Measurements from ENCODE around the gene NCOA3.
"Not testable (repeated sequence)": the region's sequence is repeated elsewhere in the genome, so short reads cannot be mapped to it uniquely, and the experiment has no call there.

Gene NCOA3

GRCh38 chr20:47551841-47552240, 50.2 kb downstream of the NCOA3 start:
- no peak for ATAC-seq
- TF ChIP-seq CREB5 (CRISPR knock-in tag; IDR thresholded peaks at IDR 0.05; ENCODE audit: low read depth) (no peak), ESRRG (CRISPR knock-in tag; IDR thresholded peaks at IDR 0.05) (no peak), BACH2 (CRISPR knock-in tag; IDR thresholded peaks at IDR 0.05; ENCODE audit: borderline replicate concordance) (no peak)

- no peak for TF ChIP-seq CREB5 (CRISPR knock-in tag; IDR thresholded peaks at IDR 0.05; ENCODE audit: low read depth)
- TF ChIP-seq TCF4 (CRISPR knock-in tag; IDR thresholded peaks at IDR 0.05; ENCODE audit: borderline replicate concordance): no peak
- TF ChIP-seq CSRNP3 (CRISPR knock-in tag; IDR thresholded peaks at IDR 0.05): no peak
- no peak for TF ChIP-seq GLIS3 (CRISPR knock-in tag; IDR thresholded peaks at IDR 0.05)
- no peak for TF ChIP-seq CSDC2 (CRISPR knock-in tag; IDR thresholded peaks at IDR 0.05)
- no peak for TF ChIP-seq SNAI2 (CRISPR knock-in tag; IDR thresholded peaks at IDR 0.05)
- no peak for ATAC-seq
Measured at GRCh38 chr20:47552996-47553395, 51.3 kb downstream of the NCOA3 start.

GRCh38 chr20:47553594-47554235, 52.0 kb downstream of the NCOA3 start:
- not testable (repeated sequence) for ATAC-seq

- ATAC-seq: not testable (repeated sequence)
Measured at GRCh38 chr20:47554283-47554682, 52.6 kb downstream of the NCOA3 start.

GRCh38 chr20:47557218-47557617, 55.5 kb downstream of the NCOA3 start:
- no peak for TF ChIP-seq TOX (CRISPR knock-in tag; IDR thresholded peaks at IDR 0.05; ENCODE audit: borderline replicate concordance)
- no peak for TF ChIP-seq POU6F1 (CRISPR knock-in tag; IDR thresholded peaks at IDR 0.05; ENCODE audit: borderline replicate concordance, low read depth)
- TF ChIP-seq CSDC2 (CRISPR knock-in tag; IDR thresholded peaks at IDR 0.05): no peak
- TF ChIP-seq TCF4 (CRISPR knock-in tag; IDR thresholded peaks at IDR 0.05; ENCODE audit: borderline replicate concordance): no peak
- no peak for TF ChIP-seq PPARA (CRISPR knock-in tag; IDR thresholded peaks at IDR 0.05; ENCODE audit: borderline replicate concordance)
- no peak for TF ChIP-seq CSRNP3 (CRISPR knock-in tag; IDR thresholded peaks at IDR 0.05)
- no peak for TF ChIP-seq CREB5 (CRISPR knock-in tag; IDR thresholded peaks at IDR 0.05; ENCODE audit: low read depth)
- no peak for TF ChIP-seq BACH2 (CRISPR knock-in tag; IDR thresholded peaks at IDR 0.05; ENCODE audit: borderline replicate concordance)
- TF ChIP-seq SNAI2 (CRISPR knock-in tag; IDR thresholded peaks at IDR 0.05): no peak
- ATAC-seq: no peak

- ATAC-seq: no peak
- TF ChIP-seq BACH2 (CRISPR knock-in tag; IDR thresholded peaks at IDR 0.05; ENCODE audit: borderline replicate concordance) (no peak), CSRNP3 (CRISPR knock-in tag; IDR thresholded peaks at IDR 0.05) (no peak)
Measured at GRCh38 chr20:47557791-47558190, 56.1 kb downstream of the NCOA3 start.
